SK-N-SH (cell line): ENCODE measurements around the gene ADAMTSL5. TPM values are rescaled to one million over a fixed set of nuclear protein-coding genes. Genes with fewer than 3 reads are reported as not detected.

Experiments
- CTCF ChIA-PET: fragments of 300-600, 350-600 bp; formaldehyde crosslinking; extraction: SDS; loops from one replicate; lab custom pipeline; 2021; lab: Yijun Ruan, JAX
- POLR2A ChIA-PET: fragments of 350-600 bp; sonication (Branson Sonifier 250); formaldehyde crosslinking; extraction: SDS; loops from one replicate; lab custom pipeline; 2020; ENCODE audit warnings: antibody characterized with exemption, inconsistent platforms; lab: Yijun Ruan, JAX
- DNase-seq: peaks from one replicate; pipeline ENCODE4 v3.0.0; 2012
- H2AFZ ChIP-seq: fragments of 200-600 bp; sonication (generic); 2 replicates; pipeline ENCODE4 v1.8.1; 2016; ENCODE audit warnings: antibody characterized with exemption, mild to moderate bottlenecking, low read depth
- H3F3A ChIP-seq: fragments of 200-600 bp; sonication (generic); replicated peaks from 2 replicates; pipeline ENCODE3; 2016; ENCODE audit warnings: antibody characterized with exemption, mild to moderate bottlenecking; ENCODE audit not compliant: insufficient read depth
- H3K27ac ChIP-seq, 2 experiments: fragments of 200-500 bp in 1 of 2; fragments of 200-600 bp in 1 of 2; sonication (Bioruptor generic) in 1 of 2; sonication (generic), shearing (Covaris generic) in 1 of 2; 2 replicates each; pipeline versions ENCODE4 v1.5.1 to v1.6.1; 2014 to 2016; ENCODE audit warnings: low read depth in 2 of 2, inconsistent platforms in 1 of 2, low read length in 1 of 2, mild to moderate bottlenecking in 1 of 2, mixed read lengths in 1 of 2
- H3K27me3 ChIP-seq: fragments of 200-600 bp; sonication (generic), shearing (Covaris generic); 2 replicates; pipeline ENCODE4 v1.6.1; 2016; ENCODE audit warnings: mixed run types; ENCODE audit not compliant: insufficient read depth
- H3K36me3 ChIP-seq, 2 experiments: fragments of 200-500 bp in 1 of 2; fragments of 200-600 bp in 1 of 2; sonication (Bioruptor generic) in 1 of 2; sonication (generic) in 1 of 2; replicated peaks in 1 of 2; 2 replicates each; pipeline versions ENCODE3 to v1.5.1; 2014 to 2016; ENCODE audit warnings: low read length in 1 of 2, mild to moderate bottlenecking in 1 of 2; ENCODE audit not compliant: insufficient read depth in 2 of 2, control insufficient read depth in 1 of 2
- H3K4me1 ChIP-seq, 2 experiments: fragments of 200-500 bp in 1 of 2; fragments of 200-600 bp in 1 of 2; sonication (Bioruptor generic) in 1 of 2; sonication (generic), shearing (Covaris generic) in 1 of 2; 2 replicates each; pipeline versions ENCODE4 v1.5.1 to v1.6.1; 2014 to 2016; ENCODE audit warnings: low read depth in 1 of 2, low read length in 1 of 2, mixed run types in 1 of 2; ENCODE audit not compliant: insufficient read depth in 2 of 2, control insufficient read depth in 1 of 2
- H3K4me2 ChIP-seq: fragments of 200-600 bp; sonication (generic), shearing (Covaris generic); 2 replicates; pipeline ENCODE4 v1.6.1; 2017; ENCODE audit warnings: mixed run types
- H3K4me3 ChIP-seq, 2 experiments: fragments of 200-500 bp in 1 of 2; fragments of 200-600 bp in 1 of 2; sonication (Bioruptor generic) in 1 of 2; sonication (generic), shearing (Covaris generic) in 1 of 2; 2 replicates each; pipeline versions ENCODE4 v1.5.1 to v1.8.1; 2014 to 2016; ENCODE audit warnings: low read depth in 2 of 2, inconsistent platforms in 1 of 2, low read length in 1 of 2, mild to moderate bottlenecking in 1 of 2, mixed read lengths in 1 of 2, moderate library complexity in 1 of 2
- H3K79me2 ChIP-seq: fragments of 200-600 bp; sonication (generic); 2 replicates; pipeline ENCODE4 v1.8.1; 2017; ENCODE audit warnings: mild to moderate bottlenecking; ENCODE audit not compliant: insufficient read depth
- H3K9ac ChIP-seq: fragments of 200-600 bp; sonication (generic); 2 replicates; pipeline ENCODE4 v1.6.1; 2017; ENCODE audit warnings: mixed run types
- H3K9me2 ChIP-seq: fragments of 200-600 bp; sonication (generic); 2 replicates; pipeline ENCODE4 v1.6.1; 2017; ENCODE audit warnings: mixed run types
- H3K9me3 ChIP-seq: fragments of 200-600 bp; sonication (generic); 2 replicates; pipeline ENCODE4 v1.6.1; 2017; ENCODE audit warnings: mixed run types, mild to moderate bottlenecking, moderate library complexity
- H4K20me1 ChIP-seq: fragments of 200-600 bp; sonication (generic); 2 replicates; pipeline ENCODE4 v1.6.1; 2017; ENCODE audit warnings: mild to moderate bottlenecking, mixed run types; ENCODE audit not compliant: insufficient read depth
- EP300 ChIP-seq, 2 experiments: IDR thresholded peaks; 2 replicates each; pipeline versions ENCODE4 v1.4.0 to v1.6.1; 2012; ENCODE audit warnings: borderline replicate concordance in 1 of 2, low read depth in 1 of 2, low read length in 1 of 2
- FOSL2 ChIP-seq: IDR thresholded peaks from 2 replicates; pipeline ENCODE4 v1.4.0; 2012; ENCODE audit warnings: low read depth, mild to moderate bottlenecking, moderate library complexity, borderline replicate concordance
- GABPA ChIP-seq: IDR thresholded peaks from 2 replicates; pipeline ENCODE4 v1.4.0; 2012; ENCODE audit warnings: low read depth, mild to moderate bottlenecking
- GATA2 ChIP-seq: sonication (generic); formaldehyde crosslinking; IDR thresholded peaks from 2 replicates; pipeline ENCODE4 v1.5.0; 2020; ENCODE audit warnings: mild to moderate bottlenecking, missing genetic modification reagents
- POLR2AphosphoS5 ChIP-seq: IDR thresholded peaks from 2 replicates; pipeline ENCODE4 v1.6.1; 2012; ENCODE audit warnings: low read depth, low read length
- RAD21 ChIP-seq: IDR thresholded peaks from 2 replicates; pipeline ENCODE4 v1.6.1; 2012; ENCODE audit warnings: mild to moderate bottlenecking, low read length
- RCOR1 ChIP-seq: fragments of 150-350 bp; IDR thresholded peaks from 2 replicates; pipeline ENCODE4 v1.6.1; 2017; ENCODE audit warnings: antibody characterized with exemption, low read length
- REST ChIP-seq: IDR thresholded peaks from 2 replicates; pipeline ENCODE4 v1.6.1; 2012; ENCODE audit warnings: mild to moderate bottlenecking, low read depth, low read length, moderate library complexity
- SMC3 ChIP-seq: IDR thresholded peaks from 2 replicates; pipeline ENCODE4 v1.6.1; 2012; ENCODE audit warnings: low read depth, low read length, improper control_type of control experiment
- TAF1 ChIP-seq: IDR thresholded peaks from 2 replicates; pipeline ENCODE4 v1.6.1; 2012; ENCODE audit warnings: low read depth, mild to moderate bottlenecking, low read length, moderate library complexity, borderline replicate concordance
- TCF12 ChIP-seq: IDR thresholded peaks from 2 replicates; pipeline ENCODE4 v1.4.0; 2012
- YY1 ChIP-seq: IDR thresholded peaks from 2 replicates; pipeline ENCODE4 v1.4.0; 2012; ENCODE audit warnings: low read depth, mild to moderate bottlenecking
- ZBTB33 ChIP-seq: IDR thresholded peaks from 2 replicates; pipeline ENCODE4 v1.4.0; 2012; ENCODE audit warnings: low read depth, borderline replicate concordance
- WGBS: methylation state at CpG from one replicate; pipeline ENCODE4 v1.1.6; 2017; ENCODE audit warnings: low lambda C conversion rate; 5-methylcytosine and 5-hydroxymethylcytosine counted together
- polyA plus RNA-seq, 3 experiments: library from polyadenylated mRNA; depleted of rRNA; stranded (reverse); fragments of >200 nt; gene quantifications; 2 replicates each; pipeline ENCODE4 v1.2.3, GENCODE V29; 2012
- TF ChIP-seq, protein P1 (sequence below): IDR thresholded peaks from 2 replicates; pipeline ENCODE4; 2012
- TF ChIP-seq, protein P2 (sequence below): IDR thresholded peaks from 2 replicates; pipeline ENCODE4 v1.4.0; 2012; ENCODE audit warnings: low read depth, borderline replicate concordance

The ADAMTSL5 gene
- polyA plus RNA-seq, 1 of the 3 experiments (the other 2 are of a cell fraction) = 5.7 TPM

- TF ChIP-seq REST (no peak), EP300 (IDR thresholded peaks at IDR 0.05; ENCODE audit: borderline replicate concordance in 1 of 2, low read depth in 1 of 2, low read length in 1 of 2) (no peak), RCOR1 (no peak), ZBTB33 (no peak), POLR2AphosphoS5 (no peak), GATA2 (no peak)
- TF ChIP-seq, protein P1, sequence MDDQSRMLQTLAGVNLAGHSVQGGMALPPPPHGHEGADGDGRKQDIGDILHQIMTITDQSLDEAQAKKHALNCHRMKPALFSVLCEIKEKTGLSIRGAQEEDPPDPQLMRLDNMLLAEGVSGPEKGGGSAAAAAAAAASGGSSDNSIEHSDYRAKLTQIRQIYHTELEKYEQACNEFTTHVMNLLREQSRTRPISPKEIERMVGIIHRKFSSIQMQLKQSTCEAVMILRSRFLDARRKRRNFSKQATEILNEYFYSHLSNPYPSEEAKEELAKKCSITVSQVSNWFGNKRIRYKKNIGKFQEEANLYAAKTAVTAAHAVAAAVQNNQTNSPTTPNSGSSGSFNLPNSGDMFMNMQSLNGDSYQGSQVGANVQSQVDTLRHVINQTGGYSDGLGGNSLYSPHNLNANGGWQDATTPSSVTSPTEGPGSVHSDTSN = no peak
Observed at GRCh38 chr19:1471515-1472160, 41.2 kb downstream of the ADAMTSL5 start (continued).

- 98% methylated on average over 11 of the region's 28 CpGs for WGBS
- no peak overlapping the region for H3K4me2 ChIP-seq
- no peak overlapping the region; a peak in 1 of 4 replicates for H3K27ac ChIP-seq
Observed at GRCh38 chr19:1471010-1471514, 41.8 kb downstream of the ADAMTSL5 start.

More at GRCh38 chr19:1471010-1471514, 41.8 kb downstream of the ADAMTSL5 start:
- H3K36me3 ChIP-seq = peaks cover 0 to 31% of the 10 kb centered on the region in 2 experiments
- H3K4me3 ChIP-seq = no peak overlapping the region; a peak in 1 of 4 replicates
- no peak overlapping the region for H2AFZ ChIP-seq
- no peaks in the 10 kb centered on the region for H3K27me3 ChIP-seq
- ChIA-PET CTCF (interaction anchor here (0.8 to 3.5 kb wide), 4 partner anchors 14 to 192 kb away, joined by 3 to 21 read pairs (median 4); no protein-coding TSS in a partner anchor), POLR2A (interaction anchor here (0.7 to 1.9 kb wide), 4 partner anchors 15 to 194 kb away, joined by 3 to 5 read pairs (median 4); partner anchors contain the start of gene REEP6)
- H3K9me2 ChIP-seq = no peaks in the 10 kb centered on the region
- H4K20me1 ChIP-seq = peaks cover 33% of the 10 kb centered on the region
- peaks cover 0 to 14% of the 10 kb centered on the region in 2 experiments; a peak in 1 of 4 replicates for H3K4me1 ChIP-seq
- no peak overlapping the region for H3K9ac ChIP-seq
- H3K9me3 ChIP-seq = no peaks in the 10 kb centered on the region
- TF ChIP-seq RCOR1 (no peak), RAD21 (no peak), GATA2 (no peak), YY1 (no peak), EP300 (IDR thresholded peaks at IDR 0.05; ENCODE audit: borderline replicate concordance in 1 of 2, low read depth in 1 of 2, low read length in 1 of 2) (no peak), GABPA (no peak), FOSL2 (no peak), SMC3 (no peak), TCF12 (no peak), TAF1 (no peak), ZBTB33 (no peak)
- TF ChIP-seq, protein P2, sequence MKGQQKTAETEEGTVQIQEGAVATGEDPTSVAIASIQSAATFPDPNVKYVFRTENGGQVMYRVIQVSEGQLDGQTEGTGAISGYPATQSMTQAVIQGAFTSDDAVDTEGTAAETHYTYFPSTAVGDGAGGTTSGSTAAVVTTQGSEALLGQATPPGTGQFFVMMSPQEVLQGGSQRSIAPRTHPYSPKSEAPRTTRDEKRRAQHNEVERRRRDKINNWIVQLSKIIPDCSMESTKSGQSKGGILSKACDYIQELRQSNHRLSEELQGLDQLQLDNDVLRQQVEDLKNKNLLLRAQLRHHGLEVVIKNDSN = no peak
- no peaks in the 10 kb centered on the region for H3F3A ChIP-seq
- H3K79me2 ChIP-seq = peaks cover 22% of the 10 kb centered on the region
- DNase-seq = no peak
